BJ (cell line): Measurements from ENCODE around the gene DPP10. TPM values are rescaled to one million over a fixed set of nuclear protein-coding genes. Genes with fewer than 3 reads are reported as not detected.
"Not testable (repeated sequence)": the region's sequence is repeated elsewhere in the genome, so short reads cannot be mapped to it uniquely, and the experiment has no call there.

Experiments
- CTCF ChIA-PET: fragments of 350-600 bp; formaldehyde crosslinking; extraction: SDS; loops from one replicate; lab custom pipeline; 2021; ENCODE audit warnings: antibody characterized with exemption, inconsistent platforms; lab: Yijun Ruan, JAX
- POLR2A ChIA-PET: fragments of 300-600 bp; sonication (Branson Sonifier 250); formaldehyde crosslinking; extraction: SDS; loops from one replicate; lab custom pipeline; 2021; ENCODE audit warnings: antibody characterized with exemption; lab: Charles Lee
- DNase-seq: peaks from one replicate; pipeline ENCODE4 v3.0.0-alpha.2; 2011; ENCODE audit warnings: low read depth
- H3K27me3 ChIP-seq: 2 replicates; pipeline ENCODE4 v1.6.0; 2011; ENCODE audit warnings: low read length; ENCODE audit not compliant: control insufficient read depth, insufficient read depth
- H3K36me3 ChIP-seq: 2 replicates; pipeline ENCODE4 v1.5.1; 2011; ENCODE audit warnings: low read length; ENCODE audit not compliant: control insufficient read depth, insufficient read depth
- H3K4me3 ChIP-seq: 2 replicates; pipeline ENCODE4 v1.5.1; 2011; ENCODE audit warnings: low read depth, mild to moderate bottlenecking, control low read depth, low read length
- CTCF ChIP-seq: IDR thresholded peaks from 2 replicates; pipeline ENCODE4 v1.5.1; 2011; ENCODE audit warnings: low read depth, mild to moderate bottlenecking, control low read depth, inconsistent platforms, low read length, moderate library complexity; ENCODE audit not compliant: insufficient read depth
- polyA plus RNA-seq: library from polyadenylated mRNA; depleted of rRNA; stranded (reverse); fragments of >200 nt; gene quantifications from 2 replicates; pipeline ENCODE4 v1.2.3, GENCODE V29; 2011

Gene DPP10
- polyA plus RNA-seq, 1 experiment, result not detected

- POLR2A ChIA-PET, result interaction anchor here (0.6 kb wide), 1 partner anchor 541 kb away, joined by 9 read pairs; no protein-coding TSS in a partner anchor
- CTCF ChIA-PET, result no interaction called here
- no peak for DNase-seq
- Histone ChIP-seq H3K4me3 (no peak overlapping the region), H3K27me3 (no peaks in the 10 kb centered on the region), H3K36me3 (no peaks in the 10 kb centered on the region)
- no peak for TF ChIP-seq CTCF
Observed at GRCh38 chr2:114949228-114949804, 506.9 kb downstream of the DPP10 start.

- POLR2A ChIA-PET, result no interaction called here
- Histone ChIP-seq H3K27me3 (no peaks in the 10 kb centered on the region), H3K36me3 (no peaks in the 10 kb centered on the region), H3K4me3 (no peak overlapping the region)
- CTCF ChIA-PET, result no interaction called here
- TF ChIP-seq CTCF, result no peak
- no peak for DNase-seq
Observed at GRCh38 chr2:114960389-114960788, 517.9 kb downstream of the DPP10 start.

- no peaks in the 10 kb centered on the region for H3K36me3 ChIP-seq
- DNase-seq, result no peak
- no peak overlapping the region for H3K4me3 ChIP-seq
- no peaks in the 10 kb centered on the region for H3K27me3 ChIP-seq
- TF ChIP-seq CTCF, result no peak
- CTCF ChIA-PET, result no interaction called here
- POLR2A ChIA-PET, result no interaction called here
Observed at GRCh38 chr2:114962532-114962931, 520.1 kb downstream of the DPP10 start.

GRCh38 chr2:114968748-114969400 is 526.4 kb downstream of the DPP10 start:
- ChIA-PET CTCF (interaction anchor here (1.8 kb wide), 1 partner anchor 26 kb away, joined by 4 read pairs; no protein-coding TSS in a partner anchor), POLR2A (no interaction called here)
- H3K4me3 ChIP-seq, result no peak overlapping the region
- no peak for TF ChIP-seq CTCF
- DNase-seq, result no peak
- H3K36me3 ChIP-seq, result no peaks in the 10 kb centered on the region
- no peaks in the 10 kb centered on the region for H3K27me3 ChIP-seq

- H3K4me3 ChIP-seq, POLR2A ChIA-PET, CTCF ChIA-PET, H3K36me3 ChIP-seq, H3K27me3 ChIP-seq, DNase-seq: not testable (repeated sequence)
Observed at GRCh38 chr2:115004321-115004720, 561.9 kb downstream of the DPP10 start.

- H3K36me3 ChIP-seq, result no peaks in the 10 kb centered on the region
- no peaks in the 10 kb centered on the region for H3K27me3 ChIP-seq
- DNase-seq, result no peak
- H3K4me3 ChIP-seq, result no peak overlapping the region
- ChIA-PET CTCF (no interaction called here), POLR2A (no interaction called here)
- no peak for TF ChIP-seq CTCF
Observed at GRCh38 chr2:115011721-115012120, 569.3 kb downstream of the DPP10 start.

GRCh38 chr2:115022013-115022412 is 579.6 kb downstream of the DPP10 start:
- CTCF ChIA-PET, H3K36me3 ChIP-seq, DNase-seq, POLR2A ChIA-PET, H3K4me3 ChIP-seq, H3K27me3 ChIP-seq: not testable (repeated sequence)
